Esophagus mucosa (tissue), 1 donor: ENCODE results near the gene SUZ12. TPM values are rescaled to one million over a fixed set of nuclear protein-coding genes. Genes with fewer than 3 reads are reported as not detected.
"Not testable (repeated sequence)": the region's sequence is repeated elsewhere in the genome, so short reads cannot be mapped to it uniquely, and the experiment has no call there.

Experiments
- ATAC-seq: fragments of 200-7000 bp; cut with Tn5 transposase; one replicate; pipeline ENCODE4 v1.9.1; 2020
- total RNA-seq: library from RNA; stranded (reverse); gene quantifications from one replicate; pipeline ENCODE4 v1.2.4, GENCODE V29; 2023
- donor health status: DM: yes; HTN: yes; CAD: no.

Gene SUZ12
- total RNA-seq, 1 donor from 2014 or later, result 16.4 TPM

GRCh38 chr17:31964131-31964530, 27.3 kb downstream of the SUZ12 start:
- not testable (repeated sequence) for ATAC-seq

DNA sequence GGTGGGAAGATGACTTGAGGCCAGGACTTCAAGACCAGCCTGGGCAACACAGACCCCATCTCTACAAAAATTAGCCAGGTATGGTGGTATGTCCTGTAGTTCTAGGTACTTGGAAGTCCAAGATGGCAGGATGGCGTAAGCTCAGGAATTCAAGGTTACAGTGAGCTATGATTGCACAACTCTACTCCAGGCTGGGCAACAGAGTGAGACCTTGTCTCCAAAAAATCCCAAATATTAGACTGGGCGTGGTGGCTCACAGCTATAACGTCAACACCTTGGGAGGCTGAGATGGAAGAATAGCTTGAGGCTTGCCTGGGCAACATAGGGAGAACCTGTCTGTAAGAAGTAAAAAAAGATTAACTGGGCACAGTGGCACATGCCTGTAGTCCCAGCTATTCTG, 30.8 kb downstream of the SUZ12 start:
- ATAC-seq, result no peak

DNA sequence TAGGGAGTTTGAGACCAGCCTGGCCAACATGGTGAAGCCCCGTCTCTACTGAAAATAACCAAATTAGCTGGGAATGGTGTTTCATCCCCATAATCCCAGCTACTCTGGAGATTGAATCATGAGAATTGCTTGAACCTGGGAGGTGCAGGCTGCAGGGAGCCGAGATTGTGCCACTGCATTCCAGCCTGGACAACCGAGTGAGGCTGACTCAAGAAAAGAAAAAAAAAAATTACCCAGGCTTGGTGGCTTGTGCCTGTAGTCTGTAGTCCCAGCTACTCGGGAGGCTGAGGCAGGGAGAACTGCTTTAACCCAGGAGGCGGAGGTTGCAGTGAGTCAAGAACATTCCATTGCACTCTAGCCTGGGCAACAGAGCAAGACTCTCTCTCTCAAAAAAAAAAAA, 33.6 kb downstream of the SUZ12 start:
- ATAC-seq, result not testable (repeated sequence)

DNA sequence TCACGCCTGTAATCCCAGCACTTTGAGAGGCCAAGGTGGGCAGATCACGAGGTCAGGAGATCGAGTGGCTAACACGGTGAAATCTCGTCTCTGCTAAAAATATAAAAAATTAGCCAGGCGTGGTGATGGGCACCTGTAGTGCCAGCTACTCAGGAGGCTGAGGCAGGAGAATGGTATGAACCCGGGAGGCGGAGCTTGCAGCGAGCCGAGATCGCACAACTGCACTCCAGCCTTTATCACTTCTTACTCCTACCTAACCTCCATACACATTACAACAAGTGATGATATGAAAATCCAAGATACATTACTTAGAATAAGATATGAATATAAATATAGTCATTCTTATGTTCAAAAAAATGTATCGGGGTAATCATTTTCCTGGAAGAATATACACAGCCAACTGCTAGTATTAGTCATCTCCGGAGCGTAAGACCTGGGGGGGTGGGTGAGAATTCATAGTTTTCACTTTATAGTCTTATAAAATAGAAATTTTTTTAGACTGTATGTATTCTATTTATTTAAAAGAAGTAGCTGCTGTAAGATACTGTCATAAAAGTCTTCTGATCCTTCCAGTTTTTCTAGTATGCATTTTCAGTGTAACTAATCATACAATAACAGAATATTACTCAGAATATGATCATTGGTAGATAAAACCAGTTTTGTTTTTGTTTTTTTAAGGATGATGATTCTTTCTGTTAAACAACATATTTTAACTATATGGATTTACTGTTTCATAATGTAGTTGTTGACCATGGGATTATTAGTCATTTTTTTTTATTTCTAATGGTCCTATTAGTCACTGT, 37.7 kb downstream of the SUZ12 start:
- peak; percentile 71 for ATAC-seq

- ATAC-seq, result peak; percentile 44
Observed at GRCh38 chr17:31975391-31975790, 38.6 kb downstream of the SUZ12 start.

DNA sequence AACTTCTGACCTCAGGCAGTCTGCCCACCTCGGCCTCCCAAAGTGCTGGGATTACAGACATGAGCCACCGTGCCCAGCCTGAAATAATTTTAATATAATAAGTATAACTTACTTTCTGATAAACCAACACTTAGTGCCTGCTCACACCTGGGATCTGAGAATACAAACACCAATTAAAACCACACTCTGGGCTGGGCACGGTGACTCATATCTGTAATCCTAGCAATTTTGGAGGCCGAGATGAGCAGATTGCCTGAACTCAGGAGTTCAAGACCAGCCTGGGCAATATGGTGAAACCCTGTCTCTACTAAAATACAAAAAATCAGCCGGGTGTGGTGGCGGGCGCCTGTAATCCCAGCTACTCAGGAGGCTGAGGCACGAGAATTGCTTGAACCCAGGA, 55.0 kb downstream of the SUZ12 start:
- ATAC-seq, result not testable (repeated sequence)

DNA sequence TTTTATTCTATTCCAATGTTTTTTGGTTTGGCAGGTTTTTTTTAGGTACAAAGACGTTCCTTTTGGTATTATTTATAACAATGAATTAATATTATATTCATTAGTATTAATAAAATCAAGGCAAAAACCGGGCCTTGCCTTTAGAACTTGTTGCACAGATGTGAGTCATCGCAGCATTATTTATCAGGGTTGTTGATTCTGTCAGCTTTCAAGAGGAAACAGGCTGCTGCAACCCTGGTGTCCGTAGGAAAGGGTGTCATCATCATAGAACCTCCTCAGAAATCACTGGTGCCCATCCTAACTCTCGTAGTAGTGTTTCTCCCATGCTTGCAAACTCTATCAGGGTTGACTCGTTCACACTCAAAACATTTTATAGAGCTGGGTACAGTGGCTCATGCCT, 60.2 kb downstream of the SUZ12 start:
- ATAC-seq, result no peak

GRCh38 chr17:32006957-32007462, 70.2 kb downstream of the SUZ12 start, which contains the start of gene LRRC37B:
LRRC37B (plus strand) TSS chr17:32007383; CDS start chr17:32021393, 14,010 bp downstream.
- ATAC-seq, result peak; percentile 98

GRCh38 chr17:32007463-32008298, 70.9 kb downstream of the SUZ12 start:
- peak; percentile 59 for ATAC-seq

DNA sequence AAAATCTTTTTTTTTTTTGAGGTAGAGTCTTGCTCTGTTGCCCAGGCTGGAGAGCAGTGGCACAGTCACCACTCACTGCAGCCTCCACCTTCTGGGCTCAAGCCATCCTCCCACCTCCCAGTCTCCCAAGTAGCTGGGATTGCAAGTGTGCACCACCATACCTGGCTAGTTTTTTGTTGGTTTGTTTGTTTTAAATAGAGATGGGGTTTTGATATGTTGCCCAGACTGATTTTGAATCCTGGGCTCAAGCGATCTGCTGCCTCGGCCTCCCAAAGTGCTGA, 72.4 kb downstream of the SUZ12 start:
- ATAC-seq, result no peak

DNA sequence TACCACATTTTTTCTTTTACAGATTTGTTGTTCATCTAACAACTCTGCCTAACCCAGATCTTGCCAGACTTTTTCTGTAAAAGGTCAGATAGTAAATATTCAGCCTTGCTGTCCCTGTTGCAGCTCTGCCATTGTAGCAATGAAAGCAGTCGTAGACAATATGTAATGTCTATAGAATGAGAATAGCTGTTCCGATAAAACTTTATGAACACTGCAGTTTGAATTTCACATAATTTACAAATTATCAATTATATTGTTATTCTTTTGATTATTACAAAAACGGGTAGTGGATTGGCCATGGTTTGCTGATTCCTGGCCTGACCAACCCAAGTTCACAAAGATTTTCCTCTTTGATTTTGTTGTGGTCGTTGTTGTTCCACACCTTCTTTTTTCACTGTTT, 73.3 kb downstream of the SUZ12 start:
- ATAC-seq, result no peak

GRCh38 chr17:32015245-32016013, 78.6 kb downstream of the SUZ12 start:
- ATAC-seq, result no peak

GRCh38 chr17:32016231-32016630, 79.4 kb downstream of the SUZ12 start:
- ATAC-seq, result no peak

DNA sequence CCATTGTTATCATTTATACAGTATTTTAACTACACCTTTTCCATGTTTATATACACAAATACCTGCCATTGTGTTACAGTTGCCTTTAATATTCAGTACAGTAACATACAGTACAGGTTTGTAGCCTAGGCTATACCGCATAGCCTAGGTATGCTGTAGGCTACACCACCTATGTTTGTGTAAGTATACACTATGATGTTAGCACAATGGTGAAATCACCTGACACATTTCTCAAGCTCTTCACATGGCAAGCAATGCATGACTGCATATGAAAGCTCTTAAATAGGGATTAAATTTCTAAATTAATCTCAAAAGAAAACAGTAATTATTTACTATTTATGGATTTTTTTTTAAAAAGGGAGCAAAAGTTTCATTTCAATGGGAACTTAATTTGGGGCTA, 82.4 kb downstream of the SUZ12 start:
- peak; percentile 71 for ATAC-seq

GRCh38 chr17:32020943-32021614, 84.3 kb downstream of the SUZ12 start:
- ATAC-seq, result no peak

DNA sequence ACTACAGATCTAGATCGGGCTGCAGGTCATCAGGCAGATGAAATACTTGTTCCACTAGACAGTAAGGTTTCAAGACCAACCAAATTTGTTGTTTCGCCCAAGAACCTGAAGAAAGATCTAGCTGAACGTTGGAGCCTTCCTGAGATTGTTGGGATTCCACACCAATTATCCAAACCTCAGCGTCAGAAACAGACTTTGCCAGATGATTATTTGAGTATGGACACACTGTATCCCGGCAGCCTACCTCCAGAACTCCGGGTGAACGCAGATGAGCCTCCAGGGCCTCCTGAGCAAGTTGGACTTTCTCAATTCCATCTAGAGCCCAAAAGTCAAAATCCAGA, 84.8 kb downstream of the SUZ12 start:
- ATAC-seq, result no peak

GRCh38 chr17:32022554-32022953, 85.7 kb downstream of the SUZ12 start:
- not testable (repeated sequence) for ATAC-seq

DNA sequence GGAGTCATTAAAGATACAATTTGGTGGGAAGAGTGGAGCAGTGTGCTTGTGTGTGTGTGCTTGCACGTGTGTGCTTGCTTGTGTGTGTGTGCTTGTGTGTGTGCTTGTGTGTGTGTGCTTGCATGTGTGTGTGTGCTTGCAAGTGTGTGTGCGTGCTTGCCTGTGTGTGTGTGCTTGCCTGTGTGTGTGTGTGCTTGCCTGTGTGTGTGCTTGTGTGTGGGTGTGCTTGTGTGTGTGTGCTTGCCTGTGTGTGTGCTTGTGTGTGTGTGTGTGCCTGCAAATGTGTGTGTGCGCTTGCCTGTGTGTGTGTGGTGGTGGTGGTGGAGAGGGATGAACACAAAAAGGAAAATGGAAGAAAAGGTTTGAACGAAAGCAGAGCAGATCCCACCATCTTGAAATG, 90.5 kb downstream of the SUZ12 start:
- not testable (repeated sequence) for ATAC-seq

DNA sequence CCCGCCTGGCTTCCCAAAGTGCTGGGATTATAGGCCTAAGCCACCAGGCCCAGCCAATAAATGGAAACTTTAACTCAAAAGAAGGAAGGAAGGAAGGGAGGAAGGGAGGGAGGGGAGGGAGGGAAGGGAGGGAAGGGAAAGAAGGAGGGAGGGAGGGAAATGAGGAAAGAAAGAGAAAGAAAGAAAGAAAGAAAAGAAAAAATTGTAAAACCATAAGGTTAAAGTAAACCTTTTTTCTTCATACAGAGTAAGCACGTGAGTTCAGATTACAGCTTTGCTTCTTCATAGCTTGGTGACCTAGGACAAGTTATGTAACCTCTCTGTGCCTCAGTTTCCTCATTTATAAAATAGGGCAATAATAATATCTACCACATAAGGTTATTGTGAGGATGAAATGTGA, 96.4 kb downstream of the SUZ12 start:
- ATAC-seq, result no peak

DNA sequence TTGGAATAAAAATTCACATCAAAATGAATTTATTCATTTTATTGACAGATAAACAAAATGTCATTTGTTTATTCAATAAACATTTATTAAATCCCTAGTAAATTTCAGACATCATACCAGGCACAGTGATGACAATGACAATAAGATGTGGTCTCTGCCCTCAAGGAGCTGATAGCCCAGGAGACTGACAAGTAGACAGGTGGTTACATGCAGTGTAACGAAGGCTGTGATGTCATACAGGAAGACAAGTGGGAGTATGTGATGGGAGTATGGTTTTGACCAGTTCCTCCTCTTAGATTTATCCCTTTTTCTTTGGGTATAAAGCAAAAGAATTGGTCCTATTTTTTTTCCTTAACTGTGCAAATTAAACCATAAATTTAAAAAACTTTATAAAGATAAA, 97.0 kb downstream of the SUZ12 start:
- not testable (repeated sequence) for ATAC-seq

DNA sequence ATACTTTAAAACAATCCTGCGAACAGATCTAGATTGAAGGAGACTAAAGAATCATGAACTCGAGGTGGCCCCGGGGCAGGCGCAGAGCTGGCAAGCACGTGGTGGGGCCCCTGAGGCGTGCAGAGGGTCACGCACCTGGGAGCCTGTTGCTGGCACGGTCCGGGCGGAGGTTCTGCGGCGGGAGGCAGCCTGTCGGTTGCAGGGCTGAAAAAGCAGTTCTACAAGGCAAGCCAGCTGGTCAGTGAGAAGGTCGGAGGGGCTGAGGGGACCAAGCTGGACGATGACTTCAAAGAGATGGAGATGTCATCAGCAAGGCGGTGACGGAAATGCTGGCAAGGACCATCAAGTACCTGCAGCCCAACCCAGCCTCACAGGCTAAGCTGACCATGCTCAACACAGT, 103.4 kb downstream of the SUZ12 start:
- ATAC-seq, result not testable (repeated sequence)

GRCh38 chr17:32041306-32041875, 104.6 kb downstream of the SUZ12 start:
- ATAC-seq, result peak; percentile 96
